Measurements from ENCODE around the gene SLC25A10. TPM values are rescaled to one million over a fixed set of nuclear protein-coding genes. Genes with fewer than 3 reads are reported as not detected.
A peak's percentile ranks its signal among the peaks of the same experiment; 100 is the strongest.

SLC25A10 gene
- total RNA-seq, 6 donors from 2014 or later, result 9.9 to 20.2 (median 12.7) TPM

DNA sequence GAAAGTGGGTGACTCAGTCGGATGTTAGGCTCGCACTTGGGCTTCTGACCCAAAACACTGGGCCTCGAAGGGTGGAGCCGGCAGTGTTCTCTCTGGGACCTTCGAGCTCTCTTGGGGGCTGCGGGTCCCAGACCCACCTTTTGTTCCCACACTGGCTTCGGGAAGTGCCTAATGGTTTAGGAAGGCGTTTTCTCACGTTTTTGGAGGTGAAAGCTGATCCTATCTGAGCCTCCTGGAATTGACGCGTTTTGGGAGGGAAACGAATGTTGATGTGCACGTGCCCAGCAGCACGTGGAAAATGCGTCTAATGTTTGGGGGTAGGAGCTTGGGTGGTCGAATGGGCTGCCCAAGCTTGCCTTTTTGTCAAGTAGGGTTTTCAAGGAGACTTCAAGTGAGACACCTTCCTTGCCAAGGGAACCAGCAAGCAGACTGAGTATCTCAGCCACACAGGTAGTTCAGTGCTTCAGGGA is 27.6 kb upstream of the SLC25A10 start:
- ATAC-seq (ENCODE audit: low FRiP score in 2 of 2) (peak in 1 of 2 donors; percentile 70), DNase-seq (no peak)
- no peak for TF ChIP-seq EP300 (IDR thresholded peaks at IDR 0.05)
- no peak for TF ChIP-seq POLR2A (IDR thresholded peaks at IDR 0.05)
- TF ChIP-seq POLR2AphosphoS5 (IDR thresholded peaks at IDR 0.05), result no peak
- peaks cover 22 to 38% (median 28%) of the 10 kb centered on the region in 4 donors for H3K4me1 ChIP-seq
- peak overlapping the region; percentile 82 to 93 (median 88) for H3K27ac ChIP-seq
- H3K36me3 ChIP-seq, result peaks cover 18 to 53% (median 37%) of the 10 kb centered on the region in 4 donors
- H3K27me3 ChIP-seq, result no peaks in the 10 kb centered on the region
- H3K4me3 ChIP-seq, result peak overlapping the region; percentile 85 to 100 (median 90)
- 0 to 2% methylated on average over 7 to 16 of the region's 16 CpGs for WGBS, 2 donors
- H3K9me3 ChIP-seq, result no peaks in the 10 kb centered on the region

DNA sequence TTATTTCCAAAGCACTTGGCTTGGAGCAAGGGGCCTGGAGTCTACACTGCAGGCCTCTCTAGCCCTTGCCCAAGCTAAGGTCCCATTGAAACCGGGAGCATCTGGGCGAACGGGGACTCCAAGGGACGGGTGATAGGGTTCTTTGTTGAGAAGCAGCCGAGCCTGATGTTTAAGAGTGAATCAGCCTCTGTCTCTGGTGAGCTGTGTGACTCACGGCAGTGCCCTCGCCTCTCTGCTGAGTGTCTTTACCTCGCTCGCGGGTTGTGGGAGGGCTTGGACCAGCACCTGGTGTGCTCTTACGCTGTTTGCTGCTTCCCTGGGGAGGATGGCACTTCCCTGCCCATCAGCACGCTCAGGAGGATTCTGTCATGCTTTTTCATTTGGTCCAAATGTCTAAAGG is 27.0 kb upstream of the SLC25A10 start:
- TF ChIP-seq, protein P1, sequence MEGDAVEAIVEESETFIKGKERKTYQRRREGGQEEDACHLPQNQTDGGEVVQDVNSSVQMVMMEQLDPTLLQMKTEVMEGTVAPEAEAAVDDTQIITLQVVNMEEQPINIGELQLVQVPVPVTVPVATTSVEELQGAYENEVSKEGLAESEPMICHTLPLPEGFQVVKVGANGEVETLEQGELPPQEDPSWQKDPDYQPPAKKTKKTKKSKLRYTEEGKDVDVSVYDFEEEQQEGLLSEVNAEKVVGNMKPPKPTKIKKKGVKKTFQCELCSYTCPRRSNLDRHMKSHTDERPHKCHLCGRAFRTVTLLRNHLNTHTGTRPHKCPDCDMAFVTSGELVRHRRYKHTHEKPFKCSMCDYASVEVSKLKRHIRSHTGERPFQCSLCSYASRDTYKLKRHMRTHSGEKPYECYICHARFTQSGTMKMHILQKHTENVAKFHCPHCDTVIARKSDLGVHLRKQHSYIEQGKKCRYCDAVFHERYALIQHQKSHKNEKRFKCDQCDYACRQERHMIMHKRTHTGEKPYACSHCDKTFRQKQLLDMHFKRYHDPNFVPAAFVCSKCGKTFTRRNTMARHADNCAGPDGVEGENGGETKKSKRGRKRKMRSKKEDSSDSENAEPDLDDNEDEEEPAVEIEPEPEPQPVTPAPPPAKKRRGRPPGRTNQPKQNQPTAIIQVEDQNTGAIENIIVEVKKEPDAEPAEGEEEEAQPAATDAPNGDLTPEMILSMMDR (IDR thresholded peaks at IDR 0.05), result no peak
- TF ChIP-seq POLR2A (IDR thresholded peaks at IDR 0.05), result no peak
- TF ChIP-seq EP300 (IDR thresholded peaks at IDR 0.05), result no peak
- no peak for TF ChIP-seq POLR2AphosphoS5 (IDR thresholded peaks at IDR 0.05)
- DNase-seq, result no peak
- Histone ChIP-seq H3K27me3 (no peaks in the 10 kb centered on the region), H3K9me3 (no peaks in the 10 kb centered on the region), H3K4me3 (peak overlapping the region; percentile 7 to 100 (median 90)), H3K27ac (peak overlapping the region in 3 of 4 donors; percentile 82 to 93 (median 91)), H3K4me1 (peaks cover 22 to 38% (median 28%) of the 10 kb centered on the region in 4 donors), H3K36me3 (peaks cover 18 to 60% (median 44%) of the 10 kb centered on the region in 4 donors)
- ATAC-seq (ENCODE audit: low FRiP score in 2 of 2), result no peak
- WGBS, 2 donors, result 77 to 92% methylated on average over 8 to 11 of the region's 12 CpGs

DNA sequence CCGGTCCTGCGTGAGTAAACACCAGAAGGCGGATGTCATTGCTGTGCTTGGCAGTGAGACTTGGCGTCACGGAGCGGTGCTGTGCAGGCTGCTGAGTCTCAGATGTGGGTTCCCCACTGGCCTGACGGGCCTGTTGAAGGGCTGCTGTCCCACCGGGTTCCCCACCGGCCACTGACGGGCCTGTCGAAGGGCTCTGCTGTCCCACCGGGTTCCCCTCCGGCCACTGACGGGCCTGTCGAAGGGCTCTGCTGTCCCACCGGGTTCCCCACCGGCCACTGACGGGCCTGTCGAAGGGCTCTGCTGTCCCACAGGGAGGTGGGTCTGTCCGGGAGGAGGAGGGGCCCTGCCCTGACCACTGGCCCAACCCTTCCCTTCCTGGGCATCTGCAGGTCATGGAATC is 25.5 kb upstream of the SLC25A10 start:
- WGBS, 2 donors, result 90 to 94% methylated on average over 9 to 18 of the region's 20 CpGs
- ATAC-seq (ENCODE audit: low FRiP score in 2 of 2) (no peak), DNase-seq (peak in 1 of 2 donors; percentile 58)
- TF ChIP-seq EP300 (IDR thresholded peaks at IDR 0.05), result no peak
- TF ChIP-seq POLR2AphosphoS5 (IDR thresholded peaks at IDR 0.05), result no peak
- TF ChIP-seq, protein P1 (IDR thresholded peaks at IDR 0.05), result no peak
- no peak for TF ChIP-seq POLR2A (IDR thresholded peaks at IDR 0.05)
- H3K9me3 ChIP-seq, result no peaks in the 10 kb centered on the region
- peaks cover 22 to 38% (median 28%) of the 10 kb centered on the region in 4 donors for H3K4me1 ChIP-seq
- H3K4me3 ChIP-seq, result no peak overlapping the region
- no peak overlapping the region for H3K27ac ChIP-seq
- H3K36me3 ChIP-seq, result peaks cover 23 to 67% (median 59%) of the 10 kb centered on the region in 4 donors
- H3K27me3 ChIP-seq, result no peaks in the 10 kb centered on the region

DNA sequence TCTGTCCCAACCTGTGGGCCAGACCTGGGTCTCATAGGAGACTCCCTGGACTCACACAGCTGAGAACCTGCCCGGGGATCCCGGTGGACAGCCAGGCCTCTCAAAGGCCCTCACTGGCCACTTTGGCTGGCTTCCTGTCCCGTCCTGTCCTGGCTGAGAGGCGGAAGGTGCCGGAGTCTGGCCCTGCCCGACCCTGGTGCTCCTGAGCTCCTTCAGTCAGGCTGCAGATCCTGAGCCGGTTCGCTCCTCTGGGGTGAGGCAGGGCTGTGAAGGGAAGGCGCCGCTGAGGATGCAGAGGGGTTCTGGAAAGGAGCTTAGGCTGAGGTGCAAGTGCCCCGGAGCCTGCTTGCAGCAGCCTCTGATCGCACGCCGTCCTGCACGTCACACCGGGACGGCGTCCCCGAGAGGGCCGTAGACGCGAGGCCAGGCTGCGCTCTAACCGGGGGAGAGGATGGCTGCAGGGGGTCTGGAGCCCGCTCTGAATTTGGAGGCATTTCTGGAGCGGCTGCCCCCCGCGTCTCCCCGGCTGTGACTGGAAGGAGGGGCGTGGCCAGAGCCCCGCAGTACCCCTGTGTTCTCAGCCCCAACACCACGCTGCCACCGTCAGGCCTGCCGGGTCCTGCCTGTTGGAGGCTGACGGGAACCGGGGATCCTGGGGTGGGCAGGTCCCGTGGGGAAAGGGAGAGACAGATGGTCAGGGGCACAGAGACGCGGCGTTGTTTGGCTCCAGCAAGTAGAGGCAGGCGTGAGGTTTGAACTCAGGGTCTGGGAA is 24.1 kb upstream of the SLC25A10 start:
- Histone ChIP-seq H3K4me1 (peaks cover 15 to 25% (median 19%) of the 10 kb centered on the region in 4 donors), H3K27ac (no peak overlapping the region), H3K27me3 (no peaks in the 10 kb centered on the region), H3K36me3 (peaks cover 31 to 77% (median 72%) of the 10 kb centered on the region in 4 donors), H3K9me3 (no peaks in the 10 kb centered on the region), H3K4me3 (no peak overlapping the region)
- ATAC-seq (ENCODE audit: low FRiP score in 2 of 2) (no peak), DNase-seq (peak in 1 of 2 donors; percentile 67)
- TF ChIP-seq, protein P1 (IDR thresholded peaks at IDR 0.05), result no peak
- TF ChIP-seq POLR2AphosphoS5 (IDR thresholded peaks at IDR 0.05) (no peak), POLR2A (IDR thresholded peaks at IDR 0.05) (no peak), EP300 (IDR thresholded peaks at IDR 0.05) (no peak)
- 94% methylated on average over 35 to 38 of the region's 41 CpGs for WGBS, 2 donors

DNA sequence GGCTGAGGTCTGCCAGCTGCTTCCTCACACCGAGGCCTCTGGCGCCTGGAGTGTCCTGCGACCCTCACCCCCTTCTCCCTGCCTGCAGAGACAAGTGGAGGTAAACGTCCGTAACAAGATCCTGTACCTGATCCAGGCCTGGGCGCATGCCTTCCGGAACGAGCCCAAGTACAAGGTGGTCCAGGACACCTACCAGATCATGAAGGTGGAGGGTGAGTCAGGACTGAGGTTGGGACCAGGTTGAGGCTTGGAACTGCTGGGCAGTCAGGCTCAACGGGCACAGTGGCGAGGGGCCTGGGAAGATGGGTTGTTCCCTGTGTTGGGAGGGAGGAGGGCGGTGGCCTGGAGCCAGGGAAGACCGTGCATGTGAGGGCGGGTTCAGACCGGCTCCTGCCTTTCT is 23.5 kb upstream of the SLC25A10 start:
- H3K27me3 ChIP-seq, result no peaks in the 10 kb centered on the region
- DNase-seq (no peak), ATAC-seq (ENCODE audit: low FRiP score in 2 of 2) (no peak)
- TF ChIP-seq POLR2A (IDR thresholded peaks at IDR 0.05) (no peak), POLR2AphosphoS5 (IDR thresholded peaks at IDR 0.05) (no peak), EP300 (IDR thresholded peaks at IDR 0.05) (no peak)
- TF ChIP-seq, protein P1 (IDR thresholded peaks at IDR 0.05), result no peak
- no peak overlapping the region for H3K27ac ChIP-seq
- 92% methylated on average over 11 to 14 of the region's 14 CpGs for WGBS, 2 donors
- no peaks in the 10 kb centered on the region for H3K9me3 ChIP-seq
- H3K4me3 ChIP-seq, result no peak overlapping the region
- peaks cover 36 to 83% (median 79%) of the 10 kb centered on the region in 4 donors for H3K36me3 ChIP-seq
- H3K4me1 ChIP-seq, result peaks cover 14 to 22% (median 19%) of the 10 kb centered on the region in 4 donors

Data from upper lobe of left lung (tissue), 6 donors.